ENCODE measurements around the gene FGF14. TPM values are rescaled to one million over a fixed set of nuclear protein-coding genes. Genes with fewer than 3 reads are reported as not detected.

FGF14 gene
- total RNA-seq, 2 experiments from 2014 or later = not detected

DNA sequence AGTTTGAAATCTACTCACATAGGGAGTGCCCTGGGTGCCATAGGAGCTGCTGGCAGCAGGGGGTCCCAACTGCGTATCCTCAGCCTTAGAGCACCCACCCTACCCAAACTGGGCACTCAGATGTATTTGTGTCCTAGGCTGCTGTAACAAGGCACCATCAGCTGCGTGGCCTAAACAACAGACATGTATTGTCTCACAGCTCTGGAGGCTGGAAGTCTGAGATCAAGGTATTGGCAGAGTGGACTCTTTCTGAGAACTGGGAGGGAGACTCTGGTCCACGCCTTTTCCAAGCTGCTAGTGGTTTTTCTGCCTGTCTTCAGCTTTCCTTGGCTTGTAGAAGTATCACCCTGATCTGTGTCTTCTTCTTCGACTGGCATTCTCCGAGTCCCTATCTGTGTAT is 83.6 kb downstream of the FGF14 start:
- no TSS peak for BruUV-seq (replicated peaks)
- ChIA-PET CTCF (ENCODE audit: unreplicated experiment) (no interaction called here), POLR2A (no interaction called here)
- Histone ChIP-seq H3K79me2 (ENCODE audit: insufficient read depth, low read depth, low read length) (no peaks in the 10 kb centered on the region), H2AFZ (ENCODE audit: low read length) (no peak overlapping the region), H3K4me3 (ENCODE audit: low read depth, low read length, poor library complexity, severe bottlenecking) (no peak overlapping the region), H3K27ac (ENCODE audit: low read depth, low read length, poor library complexity, severe bottlenecking) (no peak overlapping the region), H3K4me2 (ENCODE audit: low read length) (no peak overlapping the region), H3K36me3 (ENCODE audit: insufficient read depth, low read length) (no peaks in the 10 kb centered on the region), H3K4me1 (ENCODE audit: insufficient read depth, low read length, poor library complexity, severe bottlenecking) (no peaks in the 10 kb centered on the region), H3K9me3 (ENCODE audit: low read length) (no peaks in the 10 kb centered on the region), H4K20me1 (ENCODE audit: insufficient read depth, low read length) (no peaks in the 10 kb centered on the region), H3K9me2 (ENCODE audit: insufficient read depth, low read length) (no peaks in the 10 kb centered on the region)
- no peak for DNase-seq (ENCODE audit: low spot score)
- TF ChIP-seq, protein P1, sequence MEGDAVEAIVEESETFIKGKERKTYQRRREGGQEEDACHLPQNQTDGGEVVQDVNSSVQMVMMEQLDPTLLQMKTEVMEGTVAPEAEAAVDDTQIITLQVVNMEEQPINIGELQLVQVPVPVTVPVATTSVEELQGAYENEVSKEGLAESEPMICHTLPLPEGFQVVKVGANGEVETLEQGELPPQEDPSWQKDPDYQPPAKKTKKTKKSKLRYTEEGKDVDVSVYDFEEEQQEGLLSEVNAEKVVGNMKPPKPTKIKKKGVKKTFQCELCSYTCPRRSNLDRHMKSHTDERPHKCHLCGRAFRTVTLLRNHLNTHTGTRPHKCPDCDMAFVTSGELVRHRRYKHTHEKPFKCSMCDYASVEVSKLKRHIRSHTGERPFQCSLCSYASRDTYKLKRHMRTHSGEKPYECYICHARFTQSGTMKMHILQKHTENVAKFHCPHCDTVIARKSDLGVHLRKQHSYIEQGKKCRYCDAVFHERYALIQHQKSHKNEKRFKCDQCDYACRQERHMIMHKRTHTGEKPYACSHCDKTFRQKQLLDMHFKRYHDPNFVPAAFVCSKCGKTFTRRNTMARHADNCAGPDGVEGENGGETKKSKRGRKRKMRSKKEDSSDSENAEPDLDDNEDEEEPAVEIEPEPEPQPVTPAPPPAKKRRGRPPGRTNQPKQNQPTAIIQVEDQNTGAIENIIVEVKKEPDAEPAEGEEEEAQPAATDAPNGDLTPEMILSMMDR (conservative IDR thresholded peaks at IDR 0.05; ENCODE audit: low read length) = no peak
- no peak for TF ChIP-seq EZH2phosphoT487 (IDR thresholded peaks at IDR 0.05; ENCODE audit: borderline replicate concordance, low read depth, low read length)
- intact Hi-C loops (cut with micrococcal nuclease; ENCODE audit: unreplicated experiment) = no loop called here

DNA sequence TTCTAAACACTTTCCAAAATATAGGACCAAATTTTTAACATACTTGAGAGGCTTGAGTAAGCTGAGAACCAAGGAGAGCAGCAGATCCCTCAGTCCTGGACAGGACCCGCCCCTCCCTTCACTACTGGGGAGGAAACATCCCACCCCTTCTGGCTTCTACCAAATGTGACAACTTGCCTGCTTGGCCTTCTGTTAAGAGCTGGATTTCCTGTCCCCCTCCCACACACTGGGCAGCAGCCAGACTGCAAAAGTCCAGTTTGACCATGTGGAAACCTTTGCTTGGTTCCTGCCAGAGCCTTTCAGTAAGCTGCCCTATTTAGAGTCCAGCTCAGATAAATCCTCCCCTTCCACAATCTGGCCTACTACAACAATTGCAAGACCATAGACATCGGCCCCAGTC is 84.3 kb downstream of the FGF14 start:
- BruUV-seq (replicated peaks) = no TSS peak
- no peak for DNase-seq (ENCODE audit: low spot score)
- CTCF ChIA-PET (ENCODE audit: unreplicated experiment) = no interaction called here
- intact Hi-C loops (cut with micrococcal nuclease; ENCODE audit: unreplicated experiment) = no loop called here
- Histone ChIP-seq H3K27ac (ENCODE audit: low read depth, low read length, poor library complexity, severe bottlenecking) (no peak overlapping the region), H3K36me3 (ENCODE audit: insufficient read depth, low read length) (no peaks in the 10 kb centered on the region), H2AFZ (ENCODE audit: low read length) (no peak overlapping the region), H3K4me3 (ENCODE audit: low read depth, low read length, poor library complexity, severe bottlenecking) (no peak overlapping the region), H3K4me2 (ENCODE audit: low read length) (no peak overlapping the region), H3K79me2 (ENCODE audit: insufficient read depth, low read depth, low read length) (no peaks in the 10 kb centered on the region), H3K9me3 (ENCODE audit: low read length) (no peaks in the 10 kb centered on the region), H3K9me2 (ENCODE audit: insufficient read depth, low read length) (no peaks in the 10 kb centered on the region), H3K4me1 (ENCODE audit: insufficient read depth, low read length, poor library complexity, severe bottlenecking) (no peaks in the 10 kb centered on the region), H4K20me1 (ENCODE audit: insufficient read depth, low read length) (no peaks in the 10 kb centered on the region)
- POLR2A ChIA-PET = no interaction called here
- TF ChIP-seq EZH2phosphoT487 (IDR thresholded peaks at IDR 0.05; ENCODE audit: borderline replicate concordance, low read depth, low read length) = no peak
- TF ChIP-seq, protein P1 (conservative IDR thresholded peaks at IDR 0.05; ENCODE audit: low read length) = no peak

DNA sequence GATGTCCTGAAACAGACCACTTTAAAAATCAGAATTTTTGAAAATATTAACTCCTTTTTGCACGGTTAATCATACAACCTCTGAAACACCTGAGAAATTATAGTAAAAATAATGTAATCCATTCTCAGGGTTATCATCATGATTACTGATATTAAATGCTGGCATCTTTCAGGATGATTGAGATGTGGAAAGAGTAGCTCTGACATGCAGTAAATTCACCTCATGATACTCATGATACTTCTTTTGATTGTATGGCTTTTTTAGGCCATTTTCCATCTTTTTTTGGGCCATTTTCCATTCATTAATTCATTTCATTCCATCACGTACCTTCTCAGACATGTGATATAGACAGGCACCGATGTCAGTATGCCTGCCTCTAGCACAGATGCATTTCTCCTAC is 85.1 kb downstream of the FGF14 start:
- no peak overlapping the region for H3K4me3 ChIP-seq (ENCODE audit: low read depth, low read length, poor library complexity, severe bottlenecking)
- TF ChIP-seq, protein P1 (conservative IDR thresholded peaks at IDR 0.05; ENCODE audit: low read length) = no peak
- TF ChIP-seq EZH2phosphoT487 (IDR thresholded peaks at IDR 0.05; ENCODE audit: borderline replicate concordance, low read depth, low read length) = no peak
- H3K4me2 ChIP-seq (ENCODE audit: low read length) = no peak overlapping the region
- H3K79me2 ChIP-seq (ENCODE audit: insufficient read depth, low read depth, low read length) = no peaks in the 10 kb centered on the region
- no peak overlapping the region for H2AFZ ChIP-seq (ENCODE audit: low read length)
- no TSS peak for BruUV-seq (replicated peaks)
- CTCF ChIA-PET (ENCODE audit: unreplicated experiment) = no interaction called here
- no peaks in the 10 kb centered on the region for H3K9me3 ChIP-seq (ENCODE audit: low read length)
- no peaks in the 10 kb centered on the region for H4K20me1 ChIP-seq (ENCODE audit: insufficient read depth, low read length)
- no peaks in the 10 kb centered on the region for H3K4me1 ChIP-seq (ENCODE audit: insufficient read depth, low read length, poor library complexity, severe bottlenecking)
- no peak for DNase-seq (ENCODE audit: low spot score)
- POLR2A ChIA-PET = no interaction called here
- H3K27ac ChIP-seq (ENCODE audit: low read depth, low read length, poor library complexity, severe bottlenecking) = no peak overlapping the region
- no peaks in the 10 kb centered on the region for H3K36me3 ChIP-seq (ENCODE audit: insufficient read depth, low read length)
- intact Hi-C loops (cut with micrococcal nuclease; ENCODE audit: unreplicated experiment) = no loop called here
- no peaks in the 10 kb centered on the region for H3K9me2 ChIP-seq (ENCODE audit: insufficient read depth, low read length)
